A673 (cell line): ENCODE results near the gene RDH13. TPM values are rescaled to one million over a fixed set of nuclear protein-coding genes. Genes with fewer than 3 reads are reported as not detected.

Experiments
- BruUV-seq: library from RNA; stranded (reverse); fragments of 400-500 nt; replicated peaks from 2 replicates; lab custom pipeline; 2021; lab: Mats Ljungman, UMichigan
- CTCF ChIA-PET: fragments of 300-600 bp; sonication (Branson Sonifier 250); formaldehyde crosslinking; loops from one replicate; lab custom pipeline; 2022; ENCODE audit warnings: antibody characterized with exemption; lab: Charles Lee
- POLR2A ChIA-PET: fragments of 300-600 bp; sonication (Branson Sonifier 250); formaldehyde crosslinking; loops from one replicate; lab custom pipeline; 2022; ENCODE audit warnings: antibody characterized with exemption; ENCODE audit not compliant: low non-redundant PET; lab: Charles Lee
- DNase-seq: peaks from one replicate; pipeline ENCODE4 v3.0.0-alpha.2; 2015; ENCODE audit warnings: low spot score
- H3K27ac ChIP-seq: fragments of 200-600 bp; sonication (generic); 2 replicates; pipeline ENCODE4 v1.5.1; 2016; ENCODE audit warnings: mixed run types, low read depth, mild to moderate bottlenecking, mixed read lengths, antibody characterized with exemption, low read length; ENCODE audit not compliant: poor library complexity, severe bottlenecking
- H3K27me3 ChIP-seq: fragments of 200-600 bp; sonication (generic); replicated peaks from 2 replicates; pipeline ENCODE4 v1.6.1; 2017; ENCODE audit warnings: mixed run types, low read depth, mild to moderate bottlenecking, mixed read lengths, antibody characterized with exemption, low read length; ENCODE audit not compliant: insufficient read depth, poor library complexity
- H3K36me3 ChIP-seq: fragments of 200-600 bp; sonication (generic); 2 replicates; pipeline ENCODE4 v1.6.1; 2016; ENCODE audit warnings: mixed run types, mild to moderate bottlenecking, mixed read lengths, antibody characterized with exemption, low read length; ENCODE audit not compliant: insufficient read depth, poor library complexity, severe bottlenecking
- H3K4me1 ChIP-seq: fragments of 200-600 bp; sonication (generic); 2 replicates; pipeline ENCODE4 v1.6.1; 2017; ENCODE audit warnings: mixed run types, mild to moderate bottlenecking, mixed read lengths, antibody characterized with exemption, low read length; ENCODE audit not compliant: insufficient read depth, poor library complexity, severe bottlenecking
- H3K4me3 ChIP-seq: fragments of 200-600 bp; sonication (generic); 2 replicates; pipeline ENCODE4 v1.5.1; 2016; ENCODE audit warnings: low read depth, mixed run types, mild to moderate bottlenecking, mixed read lengths, low read length; ENCODE audit not compliant: poor library complexity, severe bottlenecking
- H3K9me3 ChIP-seq: fragments of 200-600 bp; sonication (generic); 2 replicates; pipeline ENCODE4 v1.6.1; 2016; ENCODE audit warnings: mixed run types, low read depth, mild to moderate bottlenecking, mixed read lengths, antibody characterized with exemption, low read length; ENCODE audit not compliant: poor library complexity, severe bottlenecking
- CTCF ChIP-seq: fragments of 300-800, 200-600 bp; sonication (generic); conservative IDR thresholded peaks from 2 replicates; pipeline ENCODE4 v1.5.1; 2017; ENCODE audit warnings: low read depth, mild to moderate bottlenecking, antibody characterized with exemption, low read length, moderate library complexity, mixed read lengths
- EZH2 ChIP-seq: fragments of 200-600 bp; sonication (generic); IDR thresholded peaks from 2 replicates; pipeline ENCODE4 v1.6.1; 2017; ENCODE audit warnings: borderline replicate concordance, low read depth, mild to moderate bottlenecking, mixed read lengths, antibody characterized with exemption, low read length; ENCODE audit not compliant: poor library complexity, severe bottlenecking
- intact Hi-C: fragments of 100-400 bp; cut with micrococcal nuclease; formaldehyde crosslinking; loops from one replicate; pipeline ENCODE4 v1.10.0; 2022; ENCODE audit not compliant: unreplicated experiment
- total RNA-seq: library from RNA; stranded (reverse); gene quantifications from 2 replicates; pipeline ENCODE4 v1.2.3, GENCODE V29; 2021

RDH13 gene
- total RNA-seq, 1 experiment from 2014 or later = 19.0 TPM

GRCh38 chr19:55042688-55043087 lies 20.3 kb downstream of the RDH13 start:
- peaks cover 24% of the 10 kb centered on the region for H3K36me3 ChIP-seq
- no peak overlapping the region for H3K4me3 ChIP-seq
- H3K4me1 ChIP-seq = no peaks in the 10 kb centered on the region
- intact Hi-C loops = no loop called here
- BruUV-seq = no TSS peak
- H3K9me3 ChIP-seq = no peaks in the 10 kb centered on the region
- CTCF ChIA-PET = no interaction called here
- no peaks in the 10 kb centered on the region for H3K27me3 ChIP-seq
- DNase-seq = no peak
- POLR2A ChIA-PET = no interaction called here
- no peak for TF ChIP-seq EZH2
- TF ChIP-seq CTCF = no peak
- H3K27ac ChIP-seq = no peak overlapping the region

- H3K27ac ChIP-seq = no peak overlapping the region
- no peaks in the 10 kb centered on the region for H3K9me3 ChIP-seq
- intact Hi-C loops = no loop called here
- POLR2A ChIA-PET = no interaction called here
- CTCF ChIA-PET = no interaction called here
- no peak for DNase-seq
- H3K36me3 ChIP-seq = peaks cover 23% of the 10 kb centered on the region
- TSS peak; percentile 14 for BruUV-seq
- H3K4me3 ChIP-seq = no peak overlapping the region
- H3K27me3 ChIP-seq = no peaks in the 10 kb centered on the region
- TF ChIP-seq CTCF = no peak
- H3K4me1 ChIP-seq = no peaks in the 10 kb centered on the region
These were observed 20.6 kb downstream of the RDH13 start for GRCh38 chr19:55042344-55042678.

- BruUV-seq = no TSS peak
- TF ChIP-seq EZH2 = no peak
- TF ChIP-seq CTCF = no peak
- intact Hi-C loops = no loop called here
- no peaks in the 10 kb centered on the region for H3K27me3 ChIP-seq
- no peak overlapping the region for H3K4me3 ChIP-seq
- H3K9me3 ChIP-seq = no peaks in the 10 kb centered on the region
- ChIA-PET CTCF (no interaction called here), POLR2A (no interaction called here)
- H3K36me3 ChIP-seq = peaks cover 18% of the 10 kb centered on the region
- DNase-seq = no peak
- H3K4me1 ChIP-seq = no peaks in the 10 kb centered on the region
- H3K27ac ChIP-seq = no peak overlapping the region
These were observed 21.2 kb downstream of the RDH13 start for GRCh38 chr19:55041627-55042343.
